Epidermal melanocyte (primary cell): ENCODE data around the gene CDCA3.
A peak's percentile ranks its signal among the peaks of the same experiment; 100 is the strongest.

Experiments used
- DNase-seq: peaks from one replicate; pipeline ENCODE4 v3.0.0; 2011; ENCODE audit warnings: low spot score; ENCODE audit not compliant: insufficient read length

Gene CDCA3

GRCh38 chr12:6821591-6822425 lies 29.3 kb downstream of the CDCA3 start, which contains the start of gene GPR162:
Gene GPR162, plus strand, starts transcription at chr12:6821821. Its CDS starts 2,078 bp downstream, at chr12:6823899.
- DNase-seq = peak; percentile 41

- DNase-seq = no peak
Observed at GRCh38 chr12:6820166-6820565, 30.9 kb downstream of the CDCA3 start.

- no peak for DNase-seq
Observed at GRCh38 chr12:6819106-6820030, 31.7 kb downstream of the CDCA3 start.

GRCh38 chr12:6818645-6819044 lies 32.4 kb downstream of the CDCA3 start:
- DNase-seq = no peak

GRCh38 chr12:6818222-6818621 lies 32.9 kb downstream of the CDCA3 start:
- no peak for DNase-seq

GRCh38 chr12:6817662-6818157 lies 33.4 kb downstream of the CDCA3 start:
- DNase-seq = no peak

- no peak for DNase-seq
Observed at GRCh38 chr12:6817098-6817497, 34.0 kb downstream of the CDCA3 start.

- no peak for DNase-seq
Observed at GRCh38 chr12:6816598-6816997, 34.5 kb downstream of the CDCA3 start.

- no peak for DNase-seq
Observed at GRCh38 chr12:6813363-6813762, 37.7 kb downstream of the CDCA3 start.

- DNase-seq = no peak
Observed at GRCh38 chr12:6810758-6811157, 40.3 kb downstream of the CDCA3 start.

GRCh38 chr12:6809056-6809455 lies 42.0 kb downstream of the CDCA3 start:
- DNase-seq = no peak

GRCh38 chr12:6807170-6807569 lies 43.9 kb downstream of the CDCA3 start:
- no peak for DNase-seq

GRCh38 chr12:6799147-6799546 lies 51.9 kb downstream of the CDCA3 start:
- no peak for DNase-seq
